Measurements from ENCODE around the gene ADD2. TPM values are rescaled to one million over a fixed set of nuclear protein-coding genes. Genes with fewer than 3 reads are reported as not detected.

ADD2 gene
- total RNA-seq, 4 donors from 2014 or later, result 1.9 to 6.5 (median 3.1) TPM

GRCh38 chr2:70807828-70808118, 39.8 kb upstream of the ADD2 start:
- H3K4me3 ChIP-seq (replicated peaks in 1 of 3), result no peak overlapping the region
- intact Hi-C loops (cut with DNase I), result no loop called here
- DNase-seq, result no peak
- no peak overlapping the region for H3K27ac ChIP-seq
- no peaks in the 10 kb centered on the region for H3K27me3 ChIP-seq
- no peaks in the 10 kb centered on the region for H3K9me3 ChIP-seq
- no peaks in the 10 kb centered on the region for H3K36me3 ChIP-seq
- WGBS, 2 donors, result 93 to 94% methylated on average over 4 of the region's 4 CpGs
- H3K4me1 ChIP-seq, result no peaks in the 10 kb centered on the region
- TF ChIP-seq POLR2A (IDR thresholded peaks at IDR 0.05) (no peak), CTCF (IDR thresholded peaks at IDR 0.05) (no peak)

GRCh38 chr2:70807102-70807827, 39.3 kb upstream of the ADD2 start:
- Histone ChIP-seq H3K9me3 (no peaks in the 10 kb centered on the region), H3K4me3 (replicated peaks in 1 of 3) (no peak overlapping the region), H3K27me3 (no peaks in the 10 kb centered on the region), H3K4me1 (no peaks in the 10 kb centered on the region), H3K27ac (no peak overlapping the region), H3K36me3 (no peaks in the 10 kb centered on the region)
- TF ChIP-seq CTCF (IDR thresholded peaks at IDR 0.05) (no peak), POLR2A (IDR thresholded peaks at IDR 0.05) (no peak)
- WGBS, 2 donors, result 84 to 88% methylated on average over 6 of the region's 6 CpGs
- DNase-seq, result no peak
- intact Hi-C loops (cut with DNase I), result no loop called here

DNA sequence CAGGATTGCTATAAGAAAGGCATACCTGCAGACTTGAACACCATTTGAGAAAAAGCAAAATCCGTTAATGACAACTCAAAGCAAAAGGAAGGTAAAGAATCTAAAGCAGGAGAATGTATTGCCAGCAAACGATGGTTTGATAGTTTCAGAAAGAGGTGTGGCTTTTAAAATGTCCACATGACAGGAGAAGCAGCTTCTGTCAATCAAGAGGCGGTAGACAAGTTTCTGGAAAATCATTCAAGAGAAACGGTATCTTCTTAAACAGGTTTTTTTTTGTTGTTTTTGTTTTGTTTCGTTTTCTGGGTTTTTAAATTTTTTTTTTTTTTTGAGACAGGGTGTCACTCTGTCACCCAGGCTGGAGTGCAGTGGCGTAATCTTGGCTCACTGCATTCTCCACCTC, 38.6 kb upstream of the ADD2 start:
- TF ChIP-seq CTCF (IDR thresholded peaks at IDR 0.05) (no peak), POLR2A (IDR thresholded peaks at IDR 0.05) (no peak)

DNA sequence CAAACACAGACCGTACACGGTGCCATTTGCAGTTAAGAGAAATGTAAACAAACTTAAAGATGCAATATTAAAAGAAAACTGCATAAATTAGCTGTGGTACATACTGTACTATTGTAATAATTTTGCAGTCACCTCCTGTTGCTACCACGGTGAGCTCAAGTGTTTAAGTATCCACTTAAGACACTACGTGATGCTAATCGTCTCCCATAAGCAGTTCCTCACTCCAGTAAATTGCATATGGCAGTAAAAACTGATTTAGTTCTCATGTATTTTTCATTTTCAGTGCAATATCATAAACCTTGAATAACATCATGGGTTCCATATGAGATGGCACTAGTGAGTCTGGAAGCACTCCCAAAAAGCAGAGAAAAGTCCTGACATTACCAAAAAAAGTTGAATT, 38.0 kb upstream of the ADD2 start:
- Histone ChIP-seq H3K36me3 (no peaks in the 10 kb centered on the region), H3K4me3 (replicated peaks in 1 of 3) (no peak overlapping the region), H3K4me1 (no peaks in the 10 kb centered on the region), H3K9me3 (no peaks in the 10 kb centered on the region), H3K27me3 (no peaks in the 10 kb centered on the region), H3K27ac (no peak overlapping the region)
- 46 to 59% methylated on average over 5 of the region's 5 CpGs for WGBS, 2 donors
- DNase-seq, result no peak
- intact Hi-C loops (cut with DNase I), result no loop called here
- TF ChIP-seq CTCF (IDR thresholded peaks at IDR 0.05) (no peak), POLR2A (IDR thresholded peaks at IDR 0.05) (no peak)

More for the DNA sequence above, 38.6 kb upstream of the ADD2 start:
- no peaks in the 10 kb centered on the region for H3K4me1 ChIP-seq
- no peak overlapping the region for H3K4me3 ChIP-seq (replicated peaks in 1 of 3)
- no peaks in the 10 kb centered on the region for H3K27me3 ChIP-seq
- WGBS, 2 donors, result 56 to 57% methylated on average over 6 of the region's 6 CpGs
- no peak for DNase-seq
- H3K27ac ChIP-seq, result no peak overlapping the region
- intact Hi-C loops (cut with DNase I), result no loop called here
- H3K36me3 ChIP-seq, result no peaks in the 10 kb centered on the region
- H3K9me3 ChIP-seq, result no peaks in the 10 kb centered on the region

DNA sequence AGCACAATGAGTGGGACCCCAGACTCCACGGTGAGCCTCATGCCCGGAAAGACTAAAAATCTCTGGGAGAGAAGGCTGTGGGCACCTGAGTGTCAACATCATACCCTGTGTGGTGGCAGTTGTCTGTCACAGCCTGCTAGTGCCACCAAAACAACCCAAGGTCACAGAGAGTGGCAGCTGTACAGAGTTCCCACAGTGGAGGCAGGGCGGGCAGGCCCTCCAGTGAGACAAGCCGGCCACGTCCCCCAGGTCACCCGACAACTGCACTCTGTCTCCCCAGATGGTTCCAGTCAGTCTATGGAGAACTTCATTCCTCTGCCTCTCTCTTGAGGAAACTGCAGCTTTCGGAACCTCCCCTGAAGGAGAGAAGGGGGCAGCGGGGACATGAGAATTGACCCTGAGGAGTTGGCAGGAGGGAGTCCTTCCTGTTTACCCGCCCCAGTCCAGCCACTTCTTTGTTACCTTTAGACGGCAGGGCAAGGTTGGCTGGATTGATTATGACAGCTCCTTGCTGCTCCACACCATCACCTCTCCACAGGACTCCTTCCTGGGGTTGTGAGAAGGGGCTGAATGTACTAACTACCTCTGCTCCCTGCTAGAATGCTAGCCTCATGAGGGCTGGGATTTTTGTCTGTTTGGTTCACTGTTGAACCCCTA, 33.7 kb upstream of the ADD2 start:
- WGBS, 2 donors, result 69 to 70% methylated on average over 9 to 10 of the region's 10 CpGs
- Histone ChIP-seq H3K36me3 (no peaks in the 10 kb centered on the region), H3K27me3 (no peaks in the 10 kb centered on the region), H3K27ac (no peak overlapping the region), H3K4me3 (replicated peaks in 1 of 3) (no peak overlapping the region), H3K4me1 (no peaks in the 10 kb centered on the region), H3K9me3 (no peaks in the 10 kb centered on the region)
- intact Hi-C loops (cut with DNase I), result no loop called here
- no peak for DNase-seq
- TF ChIP-seq CTCF (IDR thresholded peaks at IDR 0.05) (no peak), POLR2A (IDR thresholded peaks at IDR 0.05) (no peak)

All from thyroid gland (tissue), 4 donors.